ENCODE results near the gene COL5A1.

DNA sequence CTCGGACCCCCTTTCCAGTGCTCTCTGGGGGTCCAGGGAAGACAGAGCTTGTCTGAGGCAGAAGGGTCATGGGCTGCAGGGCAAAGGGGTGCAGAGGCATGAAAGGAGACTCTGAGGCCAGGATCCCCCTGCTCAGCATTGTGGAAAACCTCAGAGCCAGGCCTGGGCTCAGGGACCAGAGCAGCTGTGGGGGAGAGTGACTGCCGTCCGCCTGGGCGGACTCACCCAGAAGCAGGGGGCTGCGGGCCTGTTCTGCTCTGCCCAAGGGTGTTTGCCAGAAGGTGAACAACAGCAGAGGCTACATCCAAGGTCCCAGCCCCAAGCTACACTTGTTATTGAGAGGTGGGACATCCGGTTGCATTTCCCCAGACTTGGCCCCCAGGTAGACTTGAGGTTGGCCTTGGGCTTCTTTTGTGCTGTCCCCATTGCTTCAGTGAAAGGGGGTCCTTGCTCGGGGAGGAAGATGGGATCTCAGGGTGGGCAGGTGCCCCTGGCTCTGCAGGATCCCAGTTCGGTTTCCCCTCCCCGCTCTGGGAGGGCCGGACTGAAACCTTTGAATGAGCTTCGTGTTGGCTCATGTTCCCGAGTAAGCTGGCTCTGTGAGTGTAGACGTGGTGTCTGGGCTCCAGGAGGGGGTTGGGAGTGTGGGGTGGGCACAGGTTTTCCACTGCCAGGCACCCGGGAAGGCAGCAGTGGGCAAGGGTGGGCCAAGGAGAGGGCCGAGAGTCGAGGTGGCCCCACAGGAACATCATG is 92.1 kb downstream of the COL5A1 start:
- TF ChIP-seq, protein P1, sequence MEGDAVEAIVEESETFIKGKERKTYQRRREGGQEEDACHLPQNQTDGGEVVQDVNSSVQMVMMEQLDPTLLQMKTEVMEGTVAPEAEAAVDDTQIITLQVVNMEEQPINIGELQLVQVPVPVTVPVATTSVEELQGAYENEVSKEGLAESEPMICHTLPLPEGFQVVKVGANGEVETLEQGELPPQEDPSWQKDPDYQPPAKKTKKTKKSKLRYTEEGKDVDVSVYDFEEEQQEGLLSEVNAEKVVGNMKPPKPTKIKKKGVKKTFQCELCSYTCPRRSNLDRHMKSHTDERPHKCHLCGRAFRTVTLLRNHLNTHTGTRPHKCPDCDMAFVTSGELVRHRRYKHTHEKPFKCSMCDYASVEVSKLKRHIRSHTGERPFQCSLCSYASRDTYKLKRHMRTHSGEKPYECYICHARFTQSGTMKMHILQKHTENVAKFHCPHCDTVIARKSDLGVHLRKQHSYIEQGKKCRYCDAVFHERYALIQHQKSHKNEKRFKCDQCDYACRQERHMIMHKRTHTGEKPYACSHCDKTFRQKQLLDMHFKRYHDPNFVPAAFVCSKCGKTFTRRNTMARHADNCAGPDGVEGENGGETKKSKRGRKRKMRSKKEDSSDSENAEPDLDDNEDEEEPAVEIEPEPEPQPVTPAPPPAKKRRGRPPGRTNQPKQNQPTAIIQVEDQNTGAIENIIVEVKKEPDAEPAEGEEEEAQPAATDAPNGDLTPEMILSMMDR (optimal IDR thresholded peaks at IDR 0.05 in 1 of 3, IDR thresholded peaks at IDR 0.05 in 1 of 3, conservative IDR thresholded peaks at IDR 0.05 in 1 of 3; ENCODE audit: extremely low read depth in 1 of 3, insufficient read depth in 2 of 3, low read length in 3 of 3) = no peak
- no peak for TF ChIP-seq EZH2 (IDR thresholded peaks at IDR 0.05; ENCODE audit: low read length)
